ENCODE results near the gene NDUFB10.

DNA sequence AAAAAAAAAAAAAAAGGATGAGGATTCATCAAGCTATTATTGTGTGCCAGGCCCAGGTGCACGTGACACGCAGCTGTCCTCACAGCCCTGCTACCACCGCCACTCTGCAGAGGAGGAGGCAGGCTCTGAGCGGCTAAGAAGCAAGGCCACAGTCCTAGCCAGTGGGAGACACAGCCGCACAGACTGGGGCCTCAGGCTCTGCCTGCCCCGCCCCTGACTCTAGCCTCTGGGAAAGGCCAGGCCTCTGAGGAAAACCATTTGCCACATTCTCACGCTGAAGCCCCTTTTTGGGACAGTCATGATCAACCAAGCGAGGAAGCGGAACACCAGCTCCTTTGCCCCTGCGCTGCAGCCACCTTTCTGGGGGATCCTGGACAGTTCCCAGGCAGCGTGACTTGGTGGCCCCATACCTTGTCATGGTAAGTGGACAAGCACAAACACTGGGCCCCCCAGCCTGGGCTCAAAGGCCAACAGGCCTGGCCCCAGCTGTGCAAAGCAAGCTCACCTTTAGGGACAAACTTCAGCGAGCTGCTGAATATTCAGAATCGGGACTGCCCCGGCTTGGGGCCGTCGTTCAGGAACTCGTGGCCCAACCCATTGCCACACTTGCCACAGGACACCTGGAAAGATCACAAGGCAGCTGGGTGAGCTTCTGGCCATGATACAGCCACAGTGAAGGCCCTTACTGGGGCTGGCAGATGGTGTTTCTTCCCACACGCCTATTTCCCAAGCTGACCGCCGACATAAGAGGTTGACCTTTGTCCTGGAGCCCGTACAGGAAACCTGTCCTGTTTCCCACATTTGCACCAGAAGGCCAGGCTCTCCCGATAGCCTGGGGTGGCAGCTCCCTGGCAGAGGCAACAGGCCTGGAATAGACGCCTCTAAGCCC lies 18.8 kb upstream of the NDUFB10 start:
- TF ChIP-seq, protein P1, sequence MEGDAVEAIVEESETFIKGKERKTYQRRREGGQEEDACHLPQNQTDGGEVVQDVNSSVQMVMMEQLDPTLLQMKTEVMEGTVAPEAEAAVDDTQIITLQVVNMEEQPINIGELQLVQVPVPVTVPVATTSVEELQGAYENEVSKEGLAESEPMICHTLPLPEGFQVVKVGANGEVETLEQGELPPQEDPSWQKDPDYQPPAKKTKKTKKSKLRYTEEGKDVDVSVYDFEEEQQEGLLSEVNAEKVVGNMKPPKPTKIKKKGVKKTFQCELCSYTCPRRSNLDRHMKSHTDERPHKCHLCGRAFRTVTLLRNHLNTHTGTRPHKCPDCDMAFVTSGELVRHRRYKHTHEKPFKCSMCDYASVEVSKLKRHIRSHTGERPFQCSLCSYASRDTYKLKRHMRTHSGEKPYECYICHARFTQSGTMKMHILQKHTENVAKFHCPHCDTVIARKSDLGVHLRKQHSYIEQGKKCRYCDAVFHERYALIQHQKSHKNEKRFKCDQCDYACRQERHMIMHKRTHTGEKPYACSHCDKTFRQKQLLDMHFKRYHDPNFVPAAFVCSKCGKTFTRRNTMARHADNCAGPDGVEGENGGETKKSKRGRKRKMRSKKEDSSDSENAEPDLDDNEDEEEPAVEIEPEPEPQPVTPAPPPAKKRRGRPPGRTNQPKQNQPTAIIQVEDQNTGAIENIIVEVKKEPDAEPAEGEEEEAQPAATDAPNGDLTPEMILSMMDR (optimal IDR thresholded peaks at IDR 0.05 in 1 of 3, IDR thresholded peaks at IDR 0.05 in 1 of 3, conservative IDR thresholded peaks at IDR 0.05 in 1 of 3; ENCODE audit: extremely low read depth in 1 of 3, insufficient read depth in 2 of 3, low read length in 3 of 3) = no peak
- TF ChIP-seq EZH2 (IDR thresholded peaks at IDR 0.05; ENCODE audit: low read length) = no peak
